ENCODE measurements around the gene HYKK.

GRCh38 chr15:78479650-78480049 is 27.7 kb upstream of the HYKK start:
- TF ChIP-seq CTCF (IDR thresholded peaks at IDR 0.05 in 4 of 5, conservative IDR thresholded peaks at IDR 0.05 in 1 of 5) (no peak), POLR2A (IDR thresholded peaks at IDR 0.05) (no peak)

Measured in gastrocnemius medialis (tissue), 4 donors.